Tibial nerve (tissue), 4 donors: ENCODE results near the gene NUBP1. TPM values are rescaled to one million over a fixed set of nuclear protein-coding genes. Genes with fewer than 3 reads are reported as not detected.

ENCODE experiments used
- DNase-seq, 2 donors: peaks; one replicate each; pipeline ENCODE4 v3.0.0-alpha.2; 2019; ENCODE audit warnings: low spot score in 2 of 2
- H3K27ac ChIP-seq, 4 donors: fragments of 200-600 bp; sonication (generic) in 3 of 4; one replicate each; pipeline ENCODE4 v1.5.1; 2017 to 2019; ENCODE audit warnings: mild to moderate bottlenecking in 1 of 4
- H3K27me3 ChIP-seq, 2 donors: fragments of 200-600 bp; sonication (generic) in 1 of 2; one replicate each; pipeline versions ENCODE4 v1.5.1 to v1.6.0; 2017 to 2019
- H3K36me3 ChIP-seq, 3 donors: fragments of 200-600 bp; sonication (generic); one replicate each; pipeline ENCODE4 v1.5.1; 2018 to 2019
- H3K4me1 ChIP-seq, 4 donors: fragments of 200-600 bp; sonication (generic) in 3 of 4; one replicate each; pipeline ENCODE4 v1.5.1; 2017 to 2019
- H3K4me3 ChIP-seq, 4 donors: fragments of 200-600 bp; sonication (generic) in 3 of 4; one replicate each; pipeline ENCODE4 v1.5.1; 2017 to 2019; ENCODE audit warnings: mild to moderate bottlenecking in 1 of 4, moderate library complexity in 1 of 4
- H3K9me3 ChIP-seq, 4 donors: fragments of 200-600 bp; sonication (generic) in 3 of 4; one replicate each; pipeline ENCODE4 v1.5.1; 2017 to 2019
- EP300 ChIP-seq, 2 donors: sonication (generic); formaldehyde crosslinking; IDR thresholded peaks; one replicate each; pipeline ENCODE4 v1.6.1; 2017; ENCODE audit warnings: antibody characterized with exemption in 2 of 2, mild to moderate bottlenecking in 1 of 2
- POLR2A ChIP-seq, 2 donors: fragments of 450-650 bp; IDR thresholded peaks; one replicate each; pipeline ENCODE4 v1.6.1; 2017; ENCODE audit warnings: antibody characterized with exemption in 2 of 2, mild to moderate bottlenecking in 2 of 2, moderate library complexity in 2 of 2
- WGBS, 2 donors: methylation state at CpG; one replicate each; pipeline ENCODE4 v1.1.5; 2018; 5-methylcytosine and 5-hydroxymethylcytosine counted together
- total RNA-seq, 4 donors: library from RNA; depleted of rRNA; stranded (reverse); fragments of >200 nt; gene quantifications; one replicate each; pipeline ENCODE4 v1.1.0, GENCODE V29; 2016
- TF ChIP-seq, protein P1 (sequence below), 5 experiments: fragments of 200-600 bp in 3 of 5; fragments of 450-650 bp in 2 of 5; sonication (generic) in 3 of 5; IDR thresholded peaks; one replicate each; pipeline ENCODE4 v1.5.1; 2016 to 2019; ENCODE audit warnings: antibody characterized with exemption in 5 of 5, mild to moderate bottlenecking in 3 of 5, moderate library complexity in 2 of 5

The NUBP1 gene
- total RNA-seq, 4 donors from 2014 or later: 13.6 to 20.5 (median 17.2) TPM

DNA sequence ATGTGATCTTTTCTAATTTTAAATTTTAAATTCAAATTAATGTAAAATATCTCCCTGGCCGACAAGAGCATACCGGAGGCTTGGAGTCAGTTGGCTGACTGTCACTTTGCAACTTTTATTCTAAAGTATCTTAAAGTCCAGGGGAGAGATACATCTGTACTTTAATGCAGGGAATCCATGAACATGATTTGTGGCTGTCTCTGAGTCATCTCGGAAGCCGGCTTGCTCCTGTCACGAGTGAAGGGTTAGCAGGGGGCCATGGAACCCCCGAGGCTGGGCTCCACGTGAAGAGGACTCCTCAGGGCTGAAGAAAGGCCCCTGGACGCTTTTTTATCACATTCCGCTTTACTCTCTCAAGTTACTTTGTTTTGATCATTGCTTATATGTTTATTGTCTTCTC lies 61.7 kb downstream of the NUBP1 start:
- no peak for DNase-seq
- no peak overlapping the region for H3K27ac ChIP-seq
- TF ChIP-seq POLR2A (IDR thresholded peaks at IDR 0.05) (no peak), EP300 (IDR thresholded peaks at IDR 0.05) (no peak)
- TF ChIP-seq, protein P1, sequence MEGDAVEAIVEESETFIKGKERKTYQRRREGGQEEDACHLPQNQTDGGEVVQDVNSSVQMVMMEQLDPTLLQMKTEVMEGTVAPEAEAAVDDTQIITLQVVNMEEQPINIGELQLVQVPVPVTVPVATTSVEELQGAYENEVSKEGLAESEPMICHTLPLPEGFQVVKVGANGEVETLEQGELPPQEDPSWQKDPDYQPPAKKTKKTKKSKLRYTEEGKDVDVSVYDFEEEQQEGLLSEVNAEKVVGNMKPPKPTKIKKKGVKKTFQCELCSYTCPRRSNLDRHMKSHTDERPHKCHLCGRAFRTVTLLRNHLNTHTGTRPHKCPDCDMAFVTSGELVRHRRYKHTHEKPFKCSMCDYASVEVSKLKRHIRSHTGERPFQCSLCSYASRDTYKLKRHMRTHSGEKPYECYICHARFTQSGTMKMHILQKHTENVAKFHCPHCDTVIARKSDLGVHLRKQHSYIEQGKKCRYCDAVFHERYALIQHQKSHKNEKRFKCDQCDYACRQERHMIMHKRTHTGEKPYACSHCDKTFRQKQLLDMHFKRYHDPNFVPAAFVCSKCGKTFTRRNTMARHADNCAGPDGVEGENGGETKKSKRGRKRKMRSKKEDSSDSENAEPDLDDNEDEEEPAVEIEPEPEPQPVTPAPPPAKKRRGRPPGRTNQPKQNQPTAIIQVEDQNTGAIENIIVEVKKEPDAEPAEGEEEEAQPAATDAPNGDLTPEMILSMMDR (IDR thresholded peaks at IDR 0.05): no peak
- no peaks in the 10 kb centered on the region for H3K27me3 ChIP-seq
- H3K9me3 ChIP-seq: no peaks in the 10 kb centered on the region
- no peaks in the 10 kb centered on the region for H3K4me1 ChIP-seq
- WGBS, 2 donors: 71 to 76% methylated on average over 9 of the region's 9 CpGs
- H3K36me3 ChIP-seq: no peaks in the 10 kb centered on the region
- no peak overlapping the region for H3K4me3 ChIP-seq

DNA sequence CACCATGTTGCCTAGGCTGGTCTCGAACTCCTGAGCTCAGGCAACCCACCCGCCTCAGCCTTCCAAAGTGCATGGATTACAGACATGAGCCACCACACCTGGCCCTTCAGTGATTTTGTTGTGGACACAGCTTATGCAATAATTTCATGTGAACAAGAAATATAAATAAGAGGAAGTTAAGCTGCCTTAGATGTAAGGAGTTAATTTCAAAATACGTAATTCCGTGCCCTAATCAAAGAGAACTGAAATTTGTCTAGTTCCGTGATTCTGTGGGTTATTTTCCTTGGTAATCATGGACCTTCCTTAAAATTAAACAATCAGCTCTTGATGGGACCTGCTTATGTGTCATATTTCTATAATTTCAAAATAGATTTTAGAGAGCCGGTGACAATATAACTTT lies 63.1 kb downstream of the NUBP1 start:
- H3K9me3 ChIP-seq: no peaks in the 10 kb centered on the region
- H3K36me3 ChIP-seq: no peaks in the 10 kb centered on the region
- 77 to 85% methylated on average over 6 of the region's 6 CpGs for WGBS, 2 donors
- no peaks in the 10 kb centered on the region for H3K4me1 ChIP-seq
- H3K27ac ChIP-seq: no peak overlapping the region
- H3K27me3 ChIP-seq: no peaks in the 10 kb centered on the region
- H3K4me3 ChIP-seq: no peak overlapping the region
- DNase-seq: no peak
- TF ChIP-seq EP300 (IDR thresholded peaks at IDR 0.05): peak in 1 of 2 donors; percentile 30
- TF ChIP-seq, protein P1 (IDR thresholded peaks at IDR 0.05): no peak

DNA sequence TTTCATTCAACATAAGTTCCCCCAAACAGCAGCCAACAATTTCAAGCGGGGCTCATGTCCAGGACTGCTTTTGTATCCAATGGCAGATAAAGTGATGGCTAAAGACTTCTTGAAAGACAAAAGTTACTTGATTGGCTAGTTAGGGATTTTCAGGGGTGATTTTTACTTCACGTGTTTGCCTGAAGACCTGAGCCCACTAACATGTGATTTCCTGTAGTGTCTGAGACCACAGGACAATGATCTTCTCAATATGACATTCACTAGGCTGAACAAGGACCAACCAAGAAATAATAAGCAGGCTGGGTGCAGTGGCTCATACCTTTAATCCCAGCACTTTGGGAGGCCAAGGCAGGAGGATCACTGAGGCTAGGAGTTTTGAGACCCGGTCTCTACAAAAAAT lies 64.6 kb downstream of the NUBP1 start:
- TF ChIP-seq EP300 (IDR thresholded peaks at IDR 0.05) (no peak), POLR2A (IDR thresholded peaks at IDR 0.05) (no peak)
- no peaks in the 10 kb centered on the region for H3K4me1 ChIP-seq
- H3K27ac ChIP-seq: no peak overlapping the region
- no peaks in the 10 kb centered on the region for H3K36me3 ChIP-seq
- DNase-seq: no peak
- H3K27me3 ChIP-seq: no peaks in the 10 kb centered on the region
- no peaks in the 10 kb centered on the region for H3K9me3 ChIP-seq
- WGBS, 2 donors: 80 to 90% methylated on average over 3 of the region's 3 CpGs
- H3K4me3 ChIP-seq: no peak overlapping the region

DNA sequence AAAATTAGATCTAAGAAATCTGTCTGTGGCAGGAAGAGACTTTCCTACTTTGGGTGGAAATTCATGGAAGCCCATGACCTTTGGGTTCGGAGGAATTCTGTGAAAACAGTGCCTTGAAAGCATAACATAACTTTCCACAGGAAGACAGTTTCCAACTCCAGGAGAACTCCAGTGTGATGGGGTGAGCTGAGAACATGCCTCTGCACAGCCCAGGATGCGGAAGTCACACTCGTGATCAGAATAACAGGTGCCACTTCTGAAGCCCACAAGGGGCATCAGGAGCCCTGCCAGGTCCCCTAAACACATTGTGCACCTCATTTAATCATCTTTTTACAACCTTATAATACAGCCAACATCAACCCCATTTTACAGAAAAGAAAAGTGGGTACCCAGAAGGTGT lies 65.2 kb downstream of the NUBP1 start:
- WGBS, 2 donors: 75 to 84% methylated on average over 3 of the region's 3 CpGs
- no peaks in the 10 kb centered on the region for H3K4me1 ChIP-seq
- no peaks in the 10 kb centered on the region for H3K27me3 ChIP-seq
- H3K4me3 ChIP-seq: no peak overlapping the region
- no peaks in the 10 kb centered on the region for H3K36me3 ChIP-seq
- no peaks in the 10 kb centered on the region for H3K9me3 ChIP-seq
- TF ChIP-seq, protein P1 (IDR thresholded peaks at IDR 0.05): no peak
- TF ChIP-seq EP300 (IDR thresholded peaks at IDR 0.05) (no peak), POLR2A (IDR thresholded peaks at IDR 0.05) (no peak)
- DNase-seq: no peak
- no peak overlapping the region for H3K27ac ChIP-seq

DNA sequence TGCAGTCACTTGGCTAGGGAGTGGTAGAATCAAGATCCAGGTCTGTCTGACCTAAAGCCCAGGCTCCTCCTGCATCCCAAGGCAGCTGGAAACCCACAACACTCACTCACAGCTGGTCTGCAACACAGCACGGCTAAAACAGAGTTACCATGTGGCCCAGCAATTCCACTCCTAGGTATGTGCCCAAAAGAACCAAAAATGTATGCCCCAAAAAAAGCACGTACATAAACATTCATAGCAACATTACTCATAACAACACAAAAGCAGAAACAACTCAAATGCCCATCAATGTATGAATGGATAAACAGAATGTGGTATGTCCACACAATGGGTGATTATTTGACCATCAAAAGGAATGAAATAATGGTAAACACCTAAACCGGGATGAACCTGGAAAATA lies 66.1 kb downstream of the NUBP1 start:
- Histone ChIP-seq H3K9me3 (no peaks in the 10 kb centered on the region), H3K36me3 (no peaks in the 10 kb centered on the region), H3K27ac (no peak overlapping the region), H3K4me1 (no peaks in the 10 kb centered on the region), H3K4me3 (no peak overlapping the region), H3K27me3 (no peaks in the 10 kb centered on the region)
- 88 to 90% methylated on average over 3 of the region's 3 CpGs for WGBS, 2 donors
- TF ChIP-seq, protein P1 (IDR thresholded peaks at IDR 0.05): no peak
- TF ChIP-seq POLR2A (IDR thresholded peaks at IDR 0.05) (no peak), EP300 (IDR thresholded peaks at IDR 0.05) (no peak)
- no peak for DNase-seq
